RWPE2 (cell line): ENCODE data around the gene STK32C.

Experiments used
- ATAC-seq: fragments of 200-7000 bp; cut with Tn5 transposase; 3 replicates; pipeline ENCODE4 v1.9.1; 2021; ENCODE audit warnings: low read depth
- DNase-seq: peaks from one replicate; pipeline ENCODE4 v3.0.0-alpha.2; 2020; ENCODE audit warnings: low spot score
- H3K27ac ChIP-seq: fragments of 450-650 bp; 2 replicates; pipeline ENCODE4 v1.5.1; 2017; ENCODE audit warnings: mild to moderate bottlenecking; ENCODE audit not compliant: poor library complexity, severe bottlenecking
- H3K27me3 ChIP-seq: fragments of 250-450 bp; sonication (Bioruptor Pico); 2 replicates; pipeline ENCODE4 v1.5.1; 2021; ENCODE audit warnings: mild to moderate bottlenecking, moderate library complexity; ENCODE audit not compliant: insufficient read depth, poor library complexity, severe bottlenecking
- H3K36me3 ChIP-seq: fragments of 250-450 bp; sonication (Bioruptor Pico); 2 replicates; pipeline ENCODE4 v1.5.1; 2020; ENCODE audit warnings: low read depth, mild to moderate bottlenecking, moderate library complexity
- H3K4me1 ChIP-seq: fragments of 250-450 bp; sonication (Bioruptor Pico); 2 replicates; pipeline ENCODE4 v1.5.1; 2021; ENCODE audit warnings: mild to moderate bottlenecking, moderate library complexity; ENCODE audit not compliant: insufficient read depth, poor library complexity, severe bottlenecking
- H3K4me3 ChIP-seq: fragments of 250-450 bp; sonication (Bioruptor Pico); 2 replicates; pipeline ENCODE4 v1.5.1; 2021; ENCODE audit warnings: mild to moderate bottlenecking, moderate library complexity; ENCODE audit not compliant: severe bottlenecking
- H3K9me3 ChIP-seq: fragments of 250-450 bp; sonication (Bioruptor Pico); 2 replicates; pipeline ENCODE4 v1.5.1; 2021; ENCODE audit warnings: mild to moderate bottlenecking, moderate library complexity; ENCODE audit not compliant: severe bottlenecking
- CTCF ChIP-seq: fragments of 450-650 bp; IDR thresholded peaks from one replicate; pipeline ENCODE4 v1.5.1; 2017; ENCODE audit warnings: mild to moderate bottlenecking, moderate library complexity; ENCODE audit not compliant: poor library complexity, severe bottlenecking

STK32C gene

GRCh38 chr10:132198381-132199181, 109.2 kb downstream of the STK32C start:
- TF ChIP-seq CTCF, result no peak
- no peak for DNase-seq
- no peaks in the 10 kb centered on the region for H3K9me3 ChIP-seq
- H3K27ac ChIP-seq, result no peak overlapping the region
- no peak overlapping the region for H3K4me3 ChIP-seq
- H3K27me3 ChIP-seq, result no peaks in the 10 kb centered on the region
- H3K36me3 ChIP-seq, result no peaks in the 10 kb centered on the region
- no peak for ATAC-seq
- H3K4me1 ChIP-seq, result no peaks in the 10 kb centered on the region

GRCh38 chr10:132198068-132198370, 109.7 kb downstream of the STK32C start:
- ATAC-seq (no peak), DNase-seq (no peak)
- Histone ChIP-seq H3K4me1 (no peaks in the 10 kb centered on the region), H3K27me3 (no peaks in the 10 kb centered on the region), H3K36me3 (no peaks in the 10 kb centered on the region), H3K27ac (no peak overlapping the region), H3K4me3 (no peak overlapping the region), H3K9me3 (no peaks in the 10 kb centered on the region)
- TF ChIP-seq CTCF, result no peak

GRCh38 chr10:132197271-132198067, 110.3 kb downstream of the STK32C start:
- ATAC-seq, result no peak
- peak; percentile 44 for DNase-seq
- no peak overlapping the region for H3K4me3 ChIP-seq
- no peaks in the 10 kb centered on the region for H3K36me3 ChIP-seq
- H3K4me1 ChIP-seq, result no peaks in the 10 kb centered on the region
- no peak overlapping the region for H3K27ac ChIP-seq
- H3K9me3 ChIP-seq, result no peaks in the 10 kb centered on the region
- TF ChIP-seq CTCF, result no peak
- H3K27me3 ChIP-seq, result no peaks in the 10 kb centered on the region

- H3K27me3 ChIP-seq, result no peaks in the 10 kb centered on the region
- DNase-seq (peak; percentile 52), ATAC-seq (no peak)
- no peaks in the 10 kb centered on the region for H3K36me3 ChIP-seq
- H3K4me1 ChIP-seq, result no peaks in the 10 kb centered on the region
- H3K4me3 ChIP-seq, result no peak overlapping the region
- H3K9me3 ChIP-seq, result no peaks in the 10 kb centered on the region
- H3K27ac ChIP-seq, result no peak overlapping the region
- no peak for TF ChIP-seq CTCF
Measured at GRCh38 chr10:132196178-132197113, 111.3 kb downstream of the STK32C start.
